GM21423 (cell line): Measurements from ENCODE around the gene PAK3.

ENCODE experiments used
- ATAC-seq: cut with Tn5 transposase; IDR thresholded peaks from one replicate; pipeline ENCODE4 v1.9.1; 2021; ENCODE audit warnings: mild to moderate bottlenecking, moderate library complexity; ENCODE audit not compliant: unreplicated experiment

Gene PAK3

DNA sequence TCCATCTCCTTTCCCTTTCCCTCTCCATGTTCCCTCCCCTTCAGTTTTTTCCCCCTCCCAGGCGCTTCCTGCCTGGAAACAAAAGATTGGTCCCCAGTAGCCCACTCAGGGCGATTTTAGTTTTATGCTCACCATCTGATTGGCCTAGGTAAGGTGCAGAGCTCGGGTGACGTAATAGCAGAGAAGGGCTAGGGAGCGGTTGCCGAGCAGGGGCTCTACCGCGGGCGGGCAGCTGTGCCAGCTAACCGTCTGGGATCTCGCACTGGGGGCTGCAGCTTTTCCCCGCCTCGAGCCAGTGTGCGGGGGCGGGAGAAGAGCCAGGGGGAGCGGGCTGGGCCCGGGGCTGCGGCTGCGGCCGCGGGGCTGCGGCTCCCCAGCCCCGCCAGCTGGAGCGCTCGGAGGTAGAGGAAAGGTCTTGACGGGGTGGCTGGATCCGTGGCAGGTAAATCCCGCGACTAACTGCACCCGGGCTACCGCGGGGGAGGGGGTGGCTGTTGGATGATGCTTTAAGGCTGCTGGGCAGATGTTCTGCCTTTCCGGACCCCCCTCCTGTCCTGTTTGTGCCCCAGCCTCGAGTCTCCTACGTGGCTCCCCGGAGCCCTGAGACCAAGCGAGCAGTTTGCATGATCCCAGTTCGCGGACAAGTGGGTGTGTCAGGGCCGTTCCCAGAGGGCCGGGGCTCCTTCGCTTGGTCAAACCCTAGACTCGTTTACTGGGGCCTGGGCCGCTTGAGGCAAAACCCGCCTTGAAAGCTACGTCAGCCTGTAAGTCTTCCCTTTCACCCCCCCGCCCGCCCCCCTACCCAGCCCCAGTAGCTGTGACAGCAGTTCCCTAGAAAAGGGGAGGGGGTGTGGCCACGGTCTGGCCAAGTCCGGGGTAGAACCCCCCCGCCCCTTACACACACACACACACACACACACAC is at the start of gene PAK3:
Gene PAK3, plus strand, starts transcription at position 218 of the 922 bp plus-strand sequence. CDS start 26,913 bp downstream, outside the sequence.
- peak; percentile 59 for ATAC-seq

- ATAC-seq = no peak
Measured at GRCh38 chrX:111047575-111047974, 48.4 kb upstream of the PAK3 start.

DNA sequence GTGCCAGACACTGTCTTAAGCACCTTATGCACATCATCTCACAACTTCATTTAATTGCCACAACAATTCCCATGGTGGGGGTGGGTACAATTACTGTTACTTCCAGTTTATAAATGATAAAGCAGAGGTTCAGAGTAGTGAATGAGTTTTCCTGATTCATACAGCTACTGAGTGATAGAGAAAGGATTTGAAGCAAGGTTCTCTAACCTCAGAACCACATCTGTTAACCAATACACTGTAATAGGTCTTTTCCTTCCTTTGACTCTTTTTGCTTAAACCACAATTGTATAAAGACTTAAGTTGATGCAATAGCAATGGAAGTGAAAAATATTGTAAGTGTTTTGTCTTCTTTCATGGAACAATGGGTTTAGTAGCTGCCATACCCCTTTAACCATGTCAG is 43.5 kb upstream of the PAK3 start:
- ATAC-seq = no peak

DNA sequence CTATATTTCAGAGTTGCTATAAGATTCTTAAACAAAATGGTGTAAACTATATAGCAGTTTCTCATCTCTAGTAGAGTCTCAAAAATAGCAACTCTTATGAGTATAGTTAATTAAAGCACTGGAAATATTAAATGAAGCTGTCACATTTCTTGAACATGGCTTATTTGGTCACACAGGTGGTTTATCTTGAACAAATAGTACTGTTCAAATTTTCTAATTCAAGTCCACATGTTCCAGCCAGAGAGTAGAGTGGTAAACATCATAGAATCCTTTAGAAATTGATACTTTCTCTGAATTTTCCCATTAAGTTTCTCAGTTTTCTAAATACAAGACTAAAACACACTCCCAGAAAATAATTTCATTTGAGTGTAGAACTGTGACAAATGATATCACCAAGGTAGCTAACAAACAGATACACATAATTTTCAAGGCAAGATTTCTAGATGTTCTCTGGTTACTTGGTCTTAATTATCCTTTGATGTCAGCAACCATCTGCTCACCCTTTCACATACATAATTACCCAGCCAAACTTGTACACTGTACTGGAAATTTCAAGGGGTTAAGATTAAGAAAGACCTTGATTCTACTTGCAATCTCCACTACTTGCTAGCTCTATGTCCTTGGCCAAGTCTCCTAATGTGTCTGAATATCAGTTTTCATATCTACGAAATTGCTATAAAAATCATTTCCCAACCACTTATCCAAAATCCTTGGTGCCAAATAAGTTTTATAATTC is 24.3 kb upstream of the PAK3 start:
- no peak for ATAC-seq

DNA sequence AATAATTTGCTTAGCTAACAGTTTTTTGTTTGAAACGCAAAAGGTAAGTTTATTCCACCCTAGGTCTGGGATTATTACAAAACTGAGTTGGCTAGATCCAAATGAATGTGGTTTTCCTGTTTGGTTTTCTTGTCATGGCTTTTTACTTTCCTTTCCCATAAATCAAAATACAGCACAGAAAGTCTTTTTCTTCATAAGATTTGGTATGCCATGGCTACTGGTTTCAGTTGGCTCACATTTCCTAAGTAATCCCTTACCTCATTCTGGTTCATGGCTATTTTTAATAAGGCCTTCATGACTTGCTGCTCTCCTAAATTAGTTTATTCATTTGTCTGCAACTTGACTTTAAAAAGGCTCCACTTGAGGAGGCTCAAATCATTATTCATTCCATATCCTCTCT is 12.9 kb upstream of the PAK3 start:
- no peak for ATAC-seq

DNA sequence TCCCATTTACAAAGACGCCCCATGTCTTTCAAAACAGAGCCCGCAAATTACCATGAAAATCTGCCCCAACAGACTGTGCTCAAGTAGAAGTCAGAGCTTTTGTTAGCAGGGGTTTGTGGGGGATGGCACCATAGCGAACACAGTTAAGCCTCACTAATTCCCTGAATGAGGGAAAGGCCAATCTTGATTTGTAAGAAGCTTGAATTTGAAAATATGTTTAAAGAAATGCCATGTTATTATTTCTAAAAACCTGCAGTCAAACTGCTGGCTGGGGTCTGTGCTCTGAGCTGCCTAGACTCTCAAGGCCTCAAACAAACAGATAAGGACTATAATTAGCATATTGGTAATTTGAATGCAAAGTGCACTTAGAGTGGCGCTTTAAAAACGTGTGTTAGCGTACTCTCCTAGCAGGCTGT is 9.4 kb upstream of the PAK3 start:
- no peak for ATAC-seq

DNA sequence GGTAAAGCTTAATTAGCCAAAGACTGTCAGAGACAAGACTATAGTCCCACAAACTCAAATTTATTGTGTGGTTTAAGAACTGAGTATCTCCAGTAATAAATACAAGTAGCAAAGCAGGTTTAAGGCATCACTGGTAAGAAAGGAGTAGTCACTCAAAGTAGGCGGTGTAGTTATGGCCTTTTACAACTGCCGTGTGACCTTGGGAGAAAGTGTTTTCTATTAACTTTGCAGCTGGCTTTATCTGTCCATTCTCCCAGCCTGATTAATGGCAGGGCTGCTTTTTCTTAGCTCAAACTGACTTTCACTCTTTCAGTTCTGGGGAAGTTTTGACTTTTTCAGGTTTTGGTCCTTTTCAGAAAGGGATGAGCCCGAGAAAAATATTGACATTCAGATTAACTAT is 7.4 kb upstream of the PAK3 start:
- no peak for ATAC-seq

DNA sequence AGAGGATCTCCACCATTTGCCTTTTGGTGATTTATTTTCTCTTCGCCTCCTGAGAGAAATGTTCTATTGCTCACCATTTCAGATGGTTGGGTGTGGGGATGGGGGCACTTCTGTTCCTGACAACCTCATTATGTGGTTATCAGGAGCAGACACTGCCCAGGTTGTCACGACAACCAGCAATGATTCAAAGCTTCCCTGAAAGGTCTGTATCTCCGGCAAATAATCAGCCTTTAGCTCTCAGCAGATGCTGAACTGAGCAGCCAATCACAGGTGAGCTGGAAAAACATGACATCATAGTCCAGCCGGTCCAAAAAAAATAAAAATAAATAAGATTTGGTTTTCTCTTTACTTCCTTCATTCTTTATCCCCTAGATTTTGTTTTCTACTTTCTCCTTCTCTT is 5.5 kb upstream of the PAK3 start:
- ATAC-seq = no peak

DNA sequence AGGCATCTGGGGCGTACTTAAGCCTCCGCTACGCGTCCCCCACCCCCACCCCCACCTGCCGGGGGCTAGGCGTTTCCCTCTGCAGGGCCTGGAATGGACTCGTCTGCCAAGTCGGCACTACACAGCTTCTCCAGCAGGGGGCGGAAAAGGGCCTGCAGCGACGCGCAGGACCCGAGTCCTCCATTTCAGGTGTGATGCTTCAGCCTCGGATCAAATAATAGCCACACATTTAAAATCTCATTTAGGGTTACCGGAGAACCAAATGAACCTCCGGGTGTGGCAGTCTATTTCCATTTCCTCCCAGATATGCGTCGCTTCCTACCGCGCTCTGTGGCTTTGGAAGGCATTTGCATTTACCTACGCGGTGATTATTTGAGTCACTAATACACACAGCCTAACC is 2.9 kb downstream of the PAK3 start:
- ATAC-seq = peak; percentile 64

- ATAC-seq = peak; percentile 65
Measured at GRCh38 chrX:111100191-111100590, 4.2 kb downstream of the PAK3 start.

- ATAC-seq = no peak
Measured at GRCh38 chrX:111101580-111101979, 5.6 kb downstream of the PAK3 start.

DNA sequence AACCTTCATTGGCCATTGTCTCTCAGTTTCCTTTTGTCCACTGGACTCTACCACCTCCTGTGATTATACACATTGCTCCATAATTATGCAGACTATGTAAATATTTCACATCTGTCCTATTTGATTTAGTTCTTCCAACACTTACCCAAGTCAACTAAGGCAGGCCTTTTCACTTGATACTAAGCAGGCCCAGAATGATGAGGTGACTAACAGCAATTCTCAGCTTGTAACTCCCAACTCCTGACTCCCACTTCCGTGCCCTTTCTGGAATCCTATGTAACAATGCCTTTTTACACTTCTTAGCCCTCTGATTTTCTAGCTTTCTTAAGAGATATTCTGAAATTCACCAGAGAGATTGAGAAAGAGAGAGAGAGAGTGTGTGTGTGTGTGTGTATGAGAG is 6.6 kb downstream of the PAK3 start:
- ATAC-seq = no peak

- no peak for ATAC-seq
Measured at GRCh38 chrX:111103246-111103645, 7.3 kb downstream of the PAK3 start.

DNA sequence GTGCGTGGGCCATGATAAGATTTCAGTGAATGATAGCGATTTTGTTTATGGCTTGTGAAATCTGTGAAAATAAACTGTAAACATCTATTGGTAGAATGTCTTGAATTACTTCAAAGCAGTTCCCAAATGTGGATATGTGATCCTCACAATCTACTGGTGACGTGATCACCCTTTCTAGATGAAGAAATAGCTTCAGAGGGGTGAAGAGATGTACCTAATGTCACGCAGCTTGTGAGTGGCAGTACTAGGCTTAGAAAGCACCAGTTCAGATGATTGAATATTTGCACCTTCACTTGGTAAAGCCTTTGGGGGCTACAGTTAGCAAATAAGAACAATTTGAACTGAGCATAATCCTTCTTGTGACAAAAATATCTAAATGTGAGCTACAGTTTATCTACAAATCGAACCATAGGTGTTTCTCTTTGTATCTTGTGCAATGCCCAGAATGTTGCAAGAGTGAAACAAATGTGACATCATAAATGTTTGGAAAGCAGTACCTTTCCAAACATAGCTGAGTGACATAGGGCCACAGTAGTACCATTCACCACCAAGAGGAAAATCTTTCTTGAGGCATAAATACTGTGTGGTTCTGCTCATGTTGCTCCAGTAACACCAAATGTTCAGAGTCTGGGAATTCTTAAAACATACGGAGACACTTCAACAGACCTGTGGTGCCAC is 14.2 kb downstream of the PAK3 start:
- ATAC-seq = no peak

GRCh38 chrX:111114806-111115205 is 18.8 kb downstream of the PAK3 start:
- ATAC-seq = peak; percentile 88

DNA sequence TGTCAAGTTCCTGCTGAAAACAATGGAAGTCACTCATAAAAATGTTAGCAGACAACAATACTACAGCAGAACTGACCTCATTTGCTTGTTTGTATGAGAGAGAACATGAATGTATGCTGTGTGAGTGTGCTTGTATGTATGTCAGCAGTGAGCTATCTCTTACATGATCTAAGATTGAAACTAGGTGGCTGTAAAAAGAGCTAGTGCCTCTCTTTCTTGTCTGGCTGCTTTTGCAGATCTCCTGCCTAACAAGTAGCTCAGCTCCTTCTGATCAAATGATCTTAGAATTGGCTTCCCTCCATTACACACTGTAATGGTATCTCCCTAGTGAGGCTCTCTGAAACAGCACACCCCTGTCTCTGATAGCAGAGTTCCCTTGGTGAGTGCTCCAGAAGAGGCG is 20.7 kb downstream of the PAK3 start:
- no peak for ATAC-seq

DNA sequence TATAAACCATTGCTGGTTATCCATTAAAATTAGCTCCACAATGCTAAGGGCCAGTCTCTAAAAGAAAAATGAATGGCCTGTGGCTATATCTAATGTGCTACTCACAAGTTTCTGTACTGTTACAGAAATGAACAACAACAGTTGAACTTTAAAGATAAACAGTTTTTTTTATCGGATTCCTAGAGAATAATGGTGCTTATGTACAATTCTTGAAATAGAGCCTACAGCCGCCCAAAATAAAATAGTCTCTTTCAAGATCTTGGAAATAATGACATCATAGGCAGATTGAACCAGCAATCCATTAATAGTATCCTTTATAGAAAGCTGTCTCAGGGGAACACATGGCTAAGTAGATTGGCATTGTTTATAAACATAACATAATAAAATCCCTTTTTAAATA is 23.4 kb downstream of the PAK3 start:
- ATAC-seq = no peak

DNA sequence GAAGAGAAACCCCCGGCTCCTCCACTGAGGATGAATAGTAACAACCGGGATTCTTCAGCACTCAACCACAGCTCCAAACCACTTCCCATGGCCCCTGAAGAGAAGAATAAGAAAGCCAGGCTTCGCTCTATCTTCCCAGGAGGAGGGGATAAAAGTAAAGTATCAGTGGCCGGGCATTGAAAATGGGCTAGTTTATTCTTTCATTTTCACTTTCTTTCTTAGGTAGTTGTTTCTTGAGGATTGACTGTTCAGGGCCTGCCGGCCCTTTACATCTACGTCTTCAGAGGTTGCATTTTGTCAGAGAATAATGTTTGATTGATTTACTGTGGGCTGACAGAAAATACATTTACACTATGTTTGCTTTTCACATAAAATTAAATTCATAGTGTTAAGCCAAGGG is 27.1 kb downstream of the PAK3 start:
- ATAC-seq = no peak

DNA sequence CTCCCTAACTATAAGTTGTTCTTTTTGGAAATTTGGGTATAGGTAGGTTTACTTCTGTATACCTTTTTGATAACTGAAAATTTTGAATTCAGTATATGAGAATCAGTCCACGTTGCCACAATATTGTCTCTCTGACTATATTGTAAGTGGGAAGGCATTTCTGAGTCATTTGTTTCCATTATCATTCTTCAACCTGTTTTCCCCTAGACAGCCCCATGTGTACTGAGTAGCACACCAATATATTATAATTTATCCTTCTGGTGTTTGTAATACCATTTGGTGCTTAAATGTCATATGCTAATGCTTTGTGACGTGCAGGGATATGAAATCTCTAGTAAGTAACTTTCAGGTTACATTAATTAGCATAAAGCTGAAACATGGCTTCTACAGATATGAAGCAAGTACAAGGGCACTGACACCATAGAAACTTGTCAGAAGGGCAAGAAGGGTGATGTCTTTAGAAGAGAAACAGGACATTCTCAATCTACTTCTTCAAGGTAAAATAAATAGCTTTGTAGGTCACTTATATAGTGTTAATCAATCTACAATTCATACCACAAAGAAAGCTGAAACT is 27.7 kb downstream of the PAK3 start:
- ATAC-seq = no peak

GRCh38 chrX:111124418-111124817 is 28.4 kb downstream of the PAK3 start:
- ATAC-seq = peak; percentile 60

DNA sequence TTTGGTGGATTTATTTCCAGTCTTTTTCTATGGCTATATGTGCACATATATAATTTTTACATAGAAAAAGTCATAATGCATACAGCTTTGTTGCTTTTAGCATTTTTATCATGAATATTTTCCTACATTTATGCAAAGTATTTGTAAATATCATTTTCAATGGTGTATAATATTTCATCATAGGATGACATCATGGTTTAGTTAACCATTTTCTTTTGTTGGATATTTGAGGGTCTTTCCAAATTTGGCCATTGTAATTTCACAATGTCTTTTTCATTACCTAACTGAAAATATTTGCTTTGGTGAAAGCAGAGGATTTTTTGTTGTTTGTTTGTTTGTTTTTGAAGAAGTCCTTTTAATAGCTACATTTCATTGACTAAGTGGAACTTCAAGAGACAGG is 31.0 kb downstream of the PAK3 start:
- ATAC-seq = no peak
